Measurements from ENCODE around the gene DNAJC12.
A peak's percentile ranks its signal among the peaks of the same experiment; 100 is the strongest.
"Not testable (repeated sequence)": the region's sequence is repeated elsewhere in the genome, so short reads cannot be mapped to it uniquely, and the experiment has no call there.

DNAJC12 gene

GRCh38 chr10:67784474-67784873 is 53.5 kb downstream of the DNAJC12 start:
- Histone ChIP-seq H3K79me2 (no peaks in the 10 kb centered on the region), H3K27me3 (ENCODE audit: control insufficient read depth, insufficient read depth, low read length) (no peaks in the 10 kb centered on the region), H3K4me1 (no peaks in the 10 kb centered on the region), H3K4me2 (ENCODE audit: low read length) (no peak overlapping the region), H3K4me3 (ENCODE audit: low read depth, low read length) (no peak overlapping the region), H3K9ac (no peak overlapping the region), H3K36me3 (ENCODE audit: control insufficient read depth, insufficient read depth, low read length) (no peaks in the 10 kb centered on the region), H3K9me3 (ENCODE audit: control insufficient read depth, low read length) (no peaks in the 10 kb centered on the region), H3K27ac (no peak overlapping the region), H2AFZ (no peak overlapping the region)
- TF ChIP-seq CTCF (IDR thresholded peaks at IDR 0.05), result no peak

- no peaks in the 10 kb centered on the region for H3K4me1 ChIP-seq
- no peak overlapping the region for H3K9ac ChIP-seq
- H3K4me2 ChIP-seq (ENCODE audit: low read length), result no peak overlapping the region
- H3K4me3 ChIP-seq (ENCODE audit: low read depth, low read length), result no peak overlapping the region
- no peaks in the 10 kb centered on the region for H3K9me3 ChIP-seq (ENCODE audit: control insufficient read depth, low read length)
- no peaks in the 10 kb centered on the region for H3K36me3 ChIP-seq (ENCODE audit: control insufficient read depth, insufficient read depth, low read length)
- no peak overlapping the region for H3K27ac ChIP-seq
- no peak for TF ChIP-seq CTCF (IDR thresholded peaks at IDR 0.05)
- no peaks in the 10 kb centered on the region for H3K79me2 ChIP-seq
- H2AFZ ChIP-seq, result peak overlapping the region; percentile 2
- H3K27me3 ChIP-seq (ENCODE audit: control insufficient read depth, insufficient read depth, low read length), result no peaks in the 10 kb centered on the region
Observed at GRCh38 chr10:67783606-67784294, 54.2 kb downstream of the DNAJC12 start.

- Histone ChIP-seq H3K27me3 (ENCODE audit: control insufficient read depth, insufficient read depth, low read length) (no peaks in the 10 kb centered on the region), H3K4me3 (ENCODE audit: low read depth, low read length) (no peak overlapping the region), H3K4me2 (ENCODE audit: low read length) (no peak overlapping the region), H3K79me2 (no peaks in the 10 kb centered on the region), H3K9ac (no peak overlapping the region), H3K4me1 (no peaks in the 10 kb centered on the region), H3K27ac (no peak overlapping the region), H3K9me3 (ENCODE audit: control insufficient read depth, low read length) (no peaks in the 10 kb centered on the region), H3K36me3 (ENCODE audit: control insufficient read depth, insufficient read depth, low read length) (no peaks in the 10 kb centered on the region), H2AFZ (no peak overlapping the region)
- no peak for TF ChIP-seq CTCF (IDR thresholded peaks at IDR 0.05)
Observed at GRCh38 chr10:67782530-67782929, 55.5 kb downstream of the DNAJC12 start.

- Histone ChIP-seq H2AFZ (no peak overlapping the region), H3K4me2 (ENCODE audit: low read length) (no peak overlapping the region), H3K36me3 (ENCODE audit: control insufficient read depth, insufficient read depth, low read length) (no peaks in the 10 kb centered on the region), H3K4me1 (no peaks in the 10 kb centered on the region), H3K79me2 (no peaks in the 10 kb centered on the region), H3K9me3 (ENCODE audit: control insufficient read depth, low read length) (no peaks in the 10 kb centered on the region), H3K4me3 (ENCODE audit: low read depth, low read length) (no peak overlapping the region), H3K27ac (no peak overlapping the region), H3K9ac (no peak overlapping the region), H3K27me3 (ENCODE audit: control insufficient read depth, insufficient read depth, low read length) (no peaks in the 10 kb centered on the region)
- no peak for TF ChIP-seq CTCF (IDR thresholded peaks at IDR 0.05)
Observed at GRCh38 chr10:67780759-67781538, 57.0 kb downstream of the DNAJC12 start.

- H3K4me1 ChIP-seq; H3K9ac ChIP-seq; H3K27me3 ChIP-seq (ENCODE audit: control insufficient read depth, insufficient read depth, low read length); H3K4me3 ChIP-seq (ENCODE audit: low read depth, low read length); H3K79me2 ChIP-seq; H3K9me3 ChIP-seq (ENCODE audit: control insufficient read depth, low read length); H3K27ac ChIP-seq; H3K4me2 ChIP-seq (ENCODE audit: low read length); H3K36me3 ChIP-seq (ENCODE audit: control insufficient read depth, insufficient read depth, low read length); H2AFZ ChIP-seq: not testable (repeated sequence)
Observed at GRCh38 chr10:67780204-67780621, 57.8 kb downstream of the DNAJC12 start.

All from parathyroid adenoma (tissue), 2 donors.